Measurements from ENCODE around the gene CACTIN.

DNA sequence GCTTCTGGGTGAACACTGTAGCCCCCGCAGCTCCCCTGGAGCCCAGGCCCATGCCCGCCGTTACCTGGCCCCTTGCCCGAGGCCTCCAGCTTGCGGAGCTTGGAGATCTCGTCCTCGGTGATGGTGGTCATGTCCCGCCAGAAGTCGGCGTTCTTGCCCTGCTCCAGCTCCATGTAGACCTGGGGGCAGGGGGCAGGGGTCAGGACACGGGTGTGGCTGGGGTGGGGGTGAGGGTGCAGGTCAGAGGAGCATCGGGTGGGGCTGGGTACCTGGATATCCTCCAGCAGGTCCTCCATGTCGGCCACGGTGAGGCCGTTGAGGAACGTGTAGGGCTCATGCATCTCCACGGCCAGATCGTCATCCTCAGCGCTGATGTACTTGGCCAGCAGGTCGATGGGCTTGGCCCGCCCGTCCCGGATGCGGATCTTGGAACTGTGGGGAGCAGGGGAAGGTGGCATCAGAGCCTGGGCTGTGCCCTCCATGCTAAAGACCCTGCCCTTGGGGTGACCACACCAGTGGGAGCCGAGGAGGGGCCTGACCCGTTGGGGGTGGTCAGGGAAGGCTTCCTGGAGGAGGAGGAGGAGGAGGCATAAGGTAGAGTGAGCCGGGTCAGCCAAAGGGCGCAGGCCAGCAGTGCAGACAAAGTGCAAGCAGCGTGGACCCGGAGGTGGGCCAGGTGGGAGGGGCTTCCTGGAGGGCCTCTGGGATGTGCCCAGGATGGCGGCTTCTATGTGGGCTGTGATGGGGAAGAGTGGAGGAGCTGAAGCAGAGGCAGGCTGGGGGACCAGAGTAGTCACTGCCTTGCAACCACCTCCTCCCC, 7.6 kb downstream of the CACTIN start:
- TF ChIP-seq, protein P1, sequence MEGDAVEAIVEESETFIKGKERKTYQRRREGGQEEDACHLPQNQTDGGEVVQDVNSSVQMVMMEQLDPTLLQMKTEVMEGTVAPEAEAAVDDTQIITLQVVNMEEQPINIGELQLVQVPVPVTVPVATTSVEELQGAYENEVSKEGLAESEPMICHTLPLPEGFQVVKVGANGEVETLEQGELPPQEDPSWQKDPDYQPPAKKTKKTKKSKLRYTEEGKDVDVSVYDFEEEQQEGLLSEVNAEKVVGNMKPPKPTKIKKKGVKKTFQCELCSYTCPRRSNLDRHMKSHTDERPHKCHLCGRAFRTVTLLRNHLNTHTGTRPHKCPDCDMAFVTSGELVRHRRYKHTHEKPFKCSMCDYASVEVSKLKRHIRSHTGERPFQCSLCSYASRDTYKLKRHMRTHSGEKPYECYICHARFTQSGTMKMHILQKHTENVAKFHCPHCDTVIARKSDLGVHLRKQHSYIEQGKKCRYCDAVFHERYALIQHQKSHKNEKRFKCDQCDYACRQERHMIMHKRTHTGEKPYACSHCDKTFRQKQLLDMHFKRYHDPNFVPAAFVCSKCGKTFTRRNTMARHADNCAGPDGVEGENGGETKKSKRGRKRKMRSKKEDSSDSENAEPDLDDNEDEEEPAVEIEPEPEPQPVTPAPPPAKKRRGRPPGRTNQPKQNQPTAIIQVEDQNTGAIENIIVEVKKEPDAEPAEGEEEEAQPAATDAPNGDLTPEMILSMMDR (IDR thresholded peaks at IDR 0.05), result no peak
- no peak for TF ChIP-seq POLR2A (IDR thresholded peaks at IDR 0.05)

All from lower leg skin (tissue), 3 donors.